Kidney glomerular epithelial cell (primary cell): ENCODE measurements around the gene SLC38A9.
A peak's percentile ranks its signal among the peaks of the same experiment; 100 is the strongest.
"Not testable (repeated sequence)": the region's sequence is repeated elsewhere in the genome, so short reads cannot be mapped to it uniquely, and the experiment has no call there.

Source experiments
- DNase-seq: peaks from one replicate; lab custom pipeline; 2025; lab: John Stamatoyannopoulos, UW

Gene SLC38A9

DNA sequence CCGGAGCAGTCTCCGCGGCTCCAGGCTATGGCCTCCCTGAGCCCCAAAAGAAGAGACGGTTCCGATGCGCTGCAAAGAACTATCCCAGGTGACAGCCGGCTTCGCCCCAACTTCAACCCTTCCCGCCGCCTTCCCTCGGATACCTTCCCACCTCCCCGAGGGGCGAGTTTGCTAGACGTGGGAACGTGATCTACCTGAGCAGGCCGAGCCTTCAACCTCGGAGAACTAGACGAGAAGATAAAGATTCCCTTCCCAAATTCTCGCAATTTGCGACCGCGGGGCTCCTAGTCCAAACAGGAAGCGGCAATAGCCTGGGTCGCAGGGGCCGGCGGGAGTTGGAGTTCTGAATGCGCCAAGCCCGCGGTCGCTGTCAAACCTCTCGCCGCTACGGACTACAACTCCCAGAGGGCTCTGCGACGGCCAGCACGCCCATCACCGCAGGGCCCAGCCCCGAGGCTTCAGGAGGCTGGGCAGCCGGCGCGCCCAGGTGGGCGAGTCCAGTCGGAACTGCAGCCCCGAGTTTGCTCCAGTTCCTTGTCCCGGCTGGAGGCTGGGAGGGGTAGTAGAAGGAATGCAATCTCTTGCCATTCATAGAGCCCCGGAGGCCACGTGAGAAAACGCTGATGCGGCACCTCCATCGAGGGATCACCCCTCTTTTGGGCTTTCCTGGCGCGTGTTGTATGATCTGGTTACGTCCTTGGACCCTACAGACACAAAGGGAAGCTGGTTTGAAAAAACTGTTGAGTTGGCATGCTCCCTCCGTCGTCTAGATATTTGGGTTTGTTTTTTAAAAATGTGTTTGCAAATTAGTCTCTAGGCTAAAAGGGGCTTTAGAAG is at the start of gene SLC38A9:
Gene SLC38A9, minus strand, starts transcription at position 302 of the 837 bp plus-strand sequence. CDS start 14,366 bp downstream, outside the sequence.
- peak; percentile 94 for DNase-seq

DNA sequence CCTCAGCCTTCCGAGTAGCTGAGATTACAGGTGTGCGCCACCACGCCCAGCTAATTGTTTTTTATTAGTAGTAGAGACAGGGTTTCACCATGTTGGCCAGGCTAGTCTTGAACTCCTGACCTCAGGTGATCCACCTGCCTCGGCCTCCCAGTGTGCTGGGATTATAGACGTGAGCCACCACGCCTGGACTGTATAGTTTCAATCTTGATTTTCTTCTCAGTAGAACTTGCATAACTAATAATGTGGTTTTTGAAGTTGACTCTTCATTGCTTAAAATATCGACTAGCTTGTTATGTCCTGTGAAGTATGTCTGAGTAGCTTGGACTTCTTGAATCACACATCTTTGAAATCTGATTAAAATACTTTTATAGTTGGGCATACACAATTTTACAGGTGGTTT is 49.6 kb upstream of the SLC38A9 start:
- not testable (repeated sequence) for DNase-seq

- no peak for DNase-seq
These were observed 46.6 kb upstream of the SLC38A9 start for GRCh38 chr5:55758714-55759113.

GRCh38 chr5:55758231-55758630 is 46.1 kb upstream of the SLC38A9 start:
- DNase-seq, result no peak

- DNase-seq, result no peak
These were observed 38.4 kb upstream of the SLC38A9 start for GRCh38 chr5:55750499-55750898.

DNA sequence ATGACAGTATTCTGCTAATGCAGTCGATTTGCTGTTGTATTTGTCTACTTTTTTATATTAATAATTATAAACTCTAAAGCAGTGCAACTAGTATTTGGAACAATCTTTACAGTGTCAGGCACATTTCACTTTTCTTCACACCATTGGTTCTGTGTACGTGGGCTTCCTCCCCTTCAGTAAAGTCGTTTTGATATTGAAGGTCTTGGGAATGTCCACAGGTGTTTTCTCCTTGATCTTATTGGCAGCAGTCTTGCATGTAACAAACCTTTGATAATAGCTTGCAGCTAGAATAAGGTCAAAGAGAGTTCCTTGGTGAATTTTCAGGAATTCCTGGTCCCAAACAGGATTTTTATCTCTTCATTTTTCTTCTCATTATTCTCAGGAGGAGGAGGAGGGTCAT is 37.9 kb upstream of the SLC38A9 start:
- DNase-seq, result no peak

GRCh38 chr5:55749387-55749786 is 37.3 kb upstream of the SLC38A9 start:
- DNase-seq, result no peak

- DNase-seq, result no peak
These were observed 35.7 kb upstream of the SLC38A9 start for GRCh38 chr5:55747778-55748318.

- no peak for DNase-seq
These were observed 30.7 kb upstream of the SLC38A9 start for GRCh38 chr5:55742778-55743177.

GRCh38 chr5:55737793-55738192 is 25.7 kb upstream of the SLC38A9 start, which contains the start of gene DDX4:
Gene DDX4 (plus strand): TSS chr5:55738061. CDS start chr5:55738964, 903 bp downstream.
- no peak for DNase-seq

- DNase-seq, result no peak
These were observed 22.5 kb upstream of the SLC38A9 start for GRCh38 chr5:55734658-55735057.

- no peak for DNase-seq
These were observed 20.5 kb upstream of the SLC38A9 start for GRCh38 chr5:55732585-55732984.

DNA sequence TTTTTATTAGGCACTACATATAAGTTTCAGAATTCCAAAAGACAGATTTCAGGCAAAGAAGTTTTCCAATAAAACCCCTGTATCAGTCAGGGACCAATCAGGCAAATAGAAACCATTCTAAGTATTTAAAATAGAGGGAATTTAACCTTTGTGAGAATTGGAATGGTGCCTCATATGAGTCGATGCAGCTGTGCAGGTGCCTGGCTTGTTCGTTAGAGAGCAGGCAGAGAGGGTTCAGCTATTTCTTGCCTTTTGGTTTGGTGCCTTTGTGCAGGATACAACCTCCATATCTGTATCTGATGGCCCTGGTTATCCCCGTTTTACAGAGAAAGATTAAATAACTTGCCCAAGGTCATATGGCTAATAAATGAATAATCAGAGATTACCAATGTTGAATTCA is 19.7 kb upstream of the SLC38A9 start:
- DNase-seq, result no peak

DNA sequence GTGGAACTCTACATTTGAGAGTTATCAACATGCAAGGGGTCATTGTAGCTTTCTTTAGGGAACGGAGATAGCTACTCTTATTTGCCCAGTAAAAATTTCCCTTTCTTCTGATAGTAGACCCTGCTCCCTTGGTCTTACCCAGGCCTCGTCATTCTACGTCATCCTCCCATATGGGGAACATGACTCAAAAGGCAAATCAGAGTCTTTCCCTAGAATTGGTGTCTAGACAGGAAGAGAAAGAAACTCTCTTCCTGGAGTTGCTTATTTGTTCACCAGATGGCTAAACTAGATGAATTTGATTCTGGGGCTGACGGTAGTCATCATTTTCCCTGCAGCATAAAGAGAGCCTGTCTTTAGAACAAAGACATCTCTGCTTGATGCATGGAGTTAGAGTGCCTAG is 12.2 kb upstream of the SLC38A9 start:
- DNase-seq, result no peak

GRCh38 chr5:55720188-55720703 is 8.1 kb upstream of the SLC38A9 start:
- no peak for DNase-seq

GRCh38 chr5:55719026-55719425 is 6.9 kb upstream of the SLC38A9 start:
- DNase-seq, result not testable (repeated sequence)

DNA sequence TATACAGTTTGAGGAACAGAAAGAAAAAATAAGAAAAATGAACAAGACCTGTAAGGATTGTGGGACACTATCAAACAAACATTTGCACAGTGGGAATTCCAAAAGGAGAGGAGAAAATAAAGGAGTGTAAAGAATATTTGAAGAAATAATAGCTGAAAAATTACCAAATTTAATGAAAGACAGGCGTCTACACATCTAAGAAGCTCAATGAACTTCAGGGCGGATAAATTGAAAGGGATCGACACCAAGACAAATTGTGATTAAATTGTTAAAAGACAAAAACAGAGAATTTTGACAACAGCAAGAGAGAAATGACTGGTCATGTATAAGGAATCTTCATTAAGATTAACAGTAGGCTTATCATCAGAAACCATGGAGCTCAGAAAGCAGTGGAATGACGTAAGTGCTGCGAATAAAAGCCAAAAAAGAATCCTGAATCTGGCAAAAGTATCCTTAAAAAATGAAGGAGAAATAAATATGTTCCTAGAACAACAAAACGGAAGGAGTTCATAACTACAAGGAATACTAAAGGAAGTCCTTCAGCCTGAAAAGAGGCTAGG is 3.5 kb upstream of the SLC38A9 start:
- DNase-seq, result no peak

DNA sequence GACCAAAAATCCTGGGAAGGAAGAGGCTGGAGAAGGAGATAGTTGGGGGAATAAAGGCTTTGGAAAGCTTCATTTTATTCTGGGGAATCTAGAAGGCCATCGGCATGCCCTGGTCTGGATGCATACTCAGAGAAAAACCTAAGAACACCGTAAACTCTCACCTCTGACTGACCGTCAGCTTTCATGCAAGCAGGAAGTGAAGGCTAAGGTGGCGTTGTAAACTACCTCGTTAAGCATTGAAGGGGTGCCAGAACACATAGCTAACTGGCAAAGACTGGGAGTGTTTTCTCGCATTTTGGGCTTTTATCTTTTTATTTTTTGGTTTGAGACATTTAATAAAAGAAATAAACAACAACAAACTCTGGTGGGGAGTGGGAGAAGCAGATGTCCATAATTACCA is 2.6 kb upstream of the SLC38A9 start:
- no peak for DNase-seq

DNA sequence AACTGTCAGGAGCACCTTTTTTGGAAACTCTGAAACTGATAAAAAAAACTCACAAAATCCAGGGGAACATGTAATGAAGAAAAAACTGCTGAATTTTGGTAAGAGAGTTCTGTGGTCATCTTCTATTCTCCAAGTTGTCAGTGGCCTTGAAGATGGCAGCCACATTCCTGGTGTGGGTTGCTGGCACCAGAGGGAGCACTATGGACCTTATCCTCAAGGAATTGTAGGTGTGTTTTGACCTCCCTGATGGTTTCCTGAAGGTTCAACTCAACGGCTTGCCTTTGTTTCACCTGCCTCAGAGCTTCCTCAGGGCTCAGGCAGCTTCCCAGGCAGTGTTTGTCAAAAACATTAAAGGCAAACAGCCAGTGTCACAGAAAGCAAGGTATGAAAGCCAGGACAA is 2.2 kb upstream of the SLC38A9 start:
- no peak for DNase-seq

GRCh38 chr5:55713871-55714270 is 1.7 kb upstream of the SLC38A9 start:
- DNase-seq, result no peak

- DNase-seq, result no peak
These were observed 559 bp downstream of the SLC38A9 start for GRCh38 chr5:55711507-55712022.

GRCh38 chr5:55708732-55709131 is 3.4 kb downstream of the SLC38A9 start:
- DNase-seq, result no peak

DNA sequence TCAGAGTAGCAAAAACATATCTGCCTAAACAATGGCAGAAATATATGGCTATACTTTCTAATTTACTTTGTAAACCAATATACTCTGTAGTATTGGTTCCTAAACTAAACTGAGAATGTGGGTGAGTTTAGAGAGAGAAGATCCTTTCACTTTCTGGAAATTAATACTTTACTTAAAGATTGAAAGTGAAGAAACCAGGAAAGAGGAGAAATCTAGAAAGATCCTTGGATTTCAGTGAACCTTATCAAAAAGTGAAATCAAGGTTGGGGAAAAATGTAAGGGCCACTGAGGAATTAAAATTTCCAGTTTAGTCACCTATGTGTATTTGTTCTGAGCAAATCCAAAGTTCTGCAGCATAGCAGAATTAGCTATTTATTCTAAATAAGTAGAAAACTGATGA is 5.9 kb downstream of the SLC38A9 start:
- DNase-seq, result no peak
